Measurements from ENCODE around the gene PSIP1. TPM values are rescaled to one million over a fixed set of nuclear protein-coding genes. Genes with fewer than 3 reads are reported as not detected.

PSIP1 gene
- total and polyA plus RNA-seq, 2 donors (not counting 1 experiment from before 2014, with no cell fraction given): 19.7 to 124 TPM

DNA sequence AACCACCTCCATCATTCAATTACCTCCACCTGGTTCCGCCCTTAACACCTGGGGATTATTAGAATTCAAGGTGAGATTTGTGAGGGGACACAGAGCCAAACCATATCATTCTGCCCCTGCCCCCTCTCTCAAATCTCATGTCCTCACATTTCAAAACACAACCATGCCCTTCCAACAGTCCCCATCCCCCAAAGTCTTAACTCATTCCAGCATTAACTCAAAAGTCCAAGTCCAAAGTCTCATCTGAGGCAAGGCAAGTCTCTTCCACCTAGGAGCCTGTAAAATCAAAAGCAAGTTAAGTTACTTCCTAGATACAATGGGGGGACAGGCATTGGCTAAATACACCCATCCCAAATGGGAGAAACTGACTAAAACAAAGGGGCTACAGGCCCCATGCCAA, 18.8 kb downstream of the PSIP1 start:
- ATAC-seq (ENCODE audit: low read depth) (no peak), DNase-seq (no peak)
- H3K27me3 ChIP-seq (replicated peaks in 1 of 4; ENCODE audit: control extremely low read depth in 1 of 4, control insufficient read depth in 3 of 4, insufficient read depth in 4 of 4, low read length in 3 of 4): no peaks in the 10 kb centered on the region
- ChIA-PET CTCF (no interaction called here), POLR2A (no interaction called here)
- H3K4me2 ChIP-seq (replicated peaks; ENCODE audit: low read depth, low read length, poor library complexity, severe bottlenecking): no peak overlapping the region
- peaks cover 28% of the 10 kb centered on the region for H3K79me2 ChIP-seq (ENCODE audit: control insufficient read depth, insufficient read depth, low read length)
- Mint-ChIP-seq H3K4me1 (peaks cover 16% of the 10 kb centered on the region), H3K27ac (no peak overlapping the region), H3K4me3 (no peak overlapping the region), H3K9me3 (ENCODE audit: insufficient read depth) (no peaks in the 10 kb centered on the region), H3K27me3 (no peaks in the 10 kb centered on the region)
- H3K27ac ChIP-seq (ENCODE audit: low read length in 2 of 2): no peak overlapping the region
- H3K9me3 ChIP-seq (ENCODE audit: control extremely low read depth in 1 of 3, control insufficient read depth in 2 of 3, insufficient read depth in 1 of 3, low read length in 2 of 3): peaks cover 0 to 12% (median 11%) of the 10 kb centered on the region in 3 donors
- TF ChIP-seq CTCF (IDR thresholded peaks at IDR 0.05) (no peak), EZH2 (IDR thresholded peaks at IDR 0.05; ENCODE audit: borderline replicate concordance, insufficient read depth, low read depth, low read length, poor library complexity, severe bottlenecking) (no peak)
- peaks cover 24% of the 10 kb centered on the region for H4K20me1 ChIP-seq (ENCODE audit: control insufficient read depth, insufficient read depth, low read length, poor library complexity, severe bottlenecking)
- WGBS (ENCODE audit: insufficient coverage): 83% methylated on average over 1 of the region's 1 CpG
- intact Hi-C loops (cut with micrococcal nuclease): no loop called here
- H2AFZ ChIP-seq (ENCODE audit: insufficient read depth, low read depth, low read length, poor library complexity, severe bottlenecking): no peak overlapping the region
- no peak overlapping the region for H3K9ac ChIP-seq (ENCODE audit: low read length)
- H3K36me3 ChIP-seq (replicated peaks in 1 of 2; ENCODE audit: control extremely low read depth in 1 of 2, control insufficient read depth in 1 of 2, extremely low read depth in 1 of 2, insufficient read depth in 2 of 2, low read length in 1 of 2): peaks cover 6 to 38% of the 10 kb centered on the region in 2 experiments
- H3K4me1 ChIP-seq (ENCODE audit: control insufficient read depth in 2 of 2, insufficient read depth in 2 of 2, low read length in 2 of 2): no peaks in the 10 kb centered on the region
- no peak overlapping the region for H3K4me3 ChIP-seq (ENCODE audit: control extremely low read depth in 1 of 5, extremely low read depth in 1 of 5, insufficient read depth in 1 of 5, low read depth in 2 of 5, low read length in 4 of 5)

- no peak overlapping the region for H3K9ac ChIP-seq (ENCODE audit: low read length)
- H2AFZ ChIP-seq (ENCODE audit: insufficient read depth, low read depth, low read length, poor library complexity, severe bottlenecking): no peak overlapping the region
- H3K36me3 ChIP-seq (replicated peaks in 1 of 2; ENCODE audit: control extremely low read depth in 1 of 2, control insufficient read depth in 1 of 2, extremely low read depth in 1 of 2, insufficient read depth in 2 of 2, low read length in 1 of 2): peaks cover 1 to 28% of the 10 kb centered on the region in 2 experiments
- no peak for ATAC-seq (ENCODE audit: low read depth)
- no CpG with 5 or more reads among the region's 2 CpGs for WGBS (ENCODE audit: insufficient coverage)
- no peaks in the 10 kb centered on the region for H3K27me3 ChIP-seq (replicated peaks in 1 of 4; ENCODE audit: control extremely low read depth in 1 of 4, control insufficient read depth in 3 of 4, insufficient read depth in 4 of 4, low read length in 3 of 4)
- peak; percentile 16 for DNase-seq
- H3K4me1 ChIP-seq (ENCODE audit: control insufficient read depth in 2 of 2, insufficient read depth in 2 of 2, low read length in 2 of 2): no peaks in the 10 kb centered on the region
- peak; percentile 67 for TF ChIP-seq CTCF (IDR thresholded peaks at IDR 0.05)
- no peak for TF ChIP-seq EZH2 (IDR thresholded peaks at IDR 0.05; ENCODE audit: borderline replicate concordance, insufficient read depth, low read depth, low read length, poor library complexity, severe bottlenecking)
- no peak overlapping the region for H3K27ac Mint-ChIP-seq
- H3K9me3 ChIP-seq (ENCODE audit: control extremely low read depth in 1 of 3, control insufficient read depth in 2 of 3, insufficient read depth in 1 of 3, low read length in 2 of 3): no peaks in the 10 kb centered on the region
- ChIA-PET POLR2A (no interaction called here), CTCF (no interaction called here)
- H3K9me3 Mint-ChIP-seq (ENCODE audit: insufficient read depth): no peaks in the 10 kb centered on the region
- H3K4me3 ChIP-seq (ENCODE audit: control extremely low read depth in 1 of 5, extremely low read depth in 1 of 5, insufficient read depth in 1 of 5, low read depth in 2 of 5, low read length in 4 of 5): no peak overlapping the region
- H3K27me3 Mint-ChIP-seq: no peaks in the 10 kb centered on the region
- H4K20me1 ChIP-seq (ENCODE audit: control insufficient read depth, insufficient read depth, low read length, poor library complexity, severe bottlenecking): peaks cover 7% of the 10 kb centered on the region
- peak overlapping the region in 1 of 2 donors; percentile 6 for H3K27ac ChIP-seq (ENCODE audit: low read length in 2 of 2)
- H3K79me2 ChIP-seq (ENCODE audit: control insufficient read depth, insufficient read depth, low read length): peaks cover 8% of the 10 kb centered on the region
- intact Hi-C loops (cut with micrococcal nuclease): loop anchor here (5.0 kb wide), 1 partner anchor 121 kb away; no protein-coding TSS in a partner anchor
- H3K4me3 Mint-ChIP-seq: no peak overlapping the region
- no peak overlapping the region for H3K4me2 ChIP-seq (replicated peaks; ENCODE audit: low read depth, low read length, poor library complexity, severe bottlenecking)
- peaks cover 15% of the 10 kb centered on the region for H3K4me1 Mint-ChIP-seq
Observed at GRCh38 chr9:15485836-15486666, 24.7 kb downstream of the PSIP1 start.

Data from B cell (primary cell).